HS-27A (cell line): ENCODE data around the gene ZFAND2A.
"Not testable (repeated sequence)": the region's sequence is repeated elsewhere in the genome, so short reads cannot be mapped to it uniquely, and the experiment has no call there.

ENCODE experiments used
- DNase-seq: peaks from one replicate; pipeline ENCODE4 v3.0.0-alpha.2; 2012; ENCODE audit warnings: low read depth, missing footprints

ZFAND2A gene

DNA sequence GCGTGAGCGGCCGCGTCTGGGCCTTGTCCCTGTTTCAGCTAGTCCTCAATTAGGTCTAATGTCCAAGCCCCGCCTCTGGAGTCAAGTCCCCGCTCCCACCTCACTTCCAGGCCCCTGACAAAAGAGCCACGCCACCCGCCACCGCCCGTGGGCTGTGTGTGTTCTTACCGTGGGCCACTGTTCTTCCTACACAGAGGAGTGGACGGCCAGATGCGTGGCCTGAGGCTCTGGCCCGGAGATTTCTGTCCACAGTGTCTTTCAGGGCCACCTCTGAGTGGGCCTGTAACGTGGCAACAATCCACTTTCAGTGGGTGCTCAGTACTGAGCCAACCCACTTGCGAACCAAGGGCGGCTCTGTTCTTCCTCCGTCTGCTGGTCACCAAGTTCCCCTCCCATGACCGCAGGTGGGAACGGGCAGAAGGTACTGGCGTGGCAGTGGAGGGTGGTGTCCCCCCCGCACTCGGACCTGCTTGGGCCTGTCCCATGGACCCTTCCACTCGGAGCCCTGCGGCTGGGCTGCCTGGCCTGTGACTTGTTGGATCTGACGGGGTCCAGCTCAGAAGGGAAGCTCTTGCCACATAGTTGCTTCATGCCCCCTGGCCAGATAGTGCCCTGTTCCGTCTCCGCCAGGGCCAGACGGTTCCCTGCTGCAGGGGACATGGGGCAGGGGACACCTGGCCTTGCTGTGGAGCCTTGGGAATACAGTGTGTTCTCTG is 15.0 kb upstream of the ZFAND2A start:
- no peak for DNase-seq

DNA sequence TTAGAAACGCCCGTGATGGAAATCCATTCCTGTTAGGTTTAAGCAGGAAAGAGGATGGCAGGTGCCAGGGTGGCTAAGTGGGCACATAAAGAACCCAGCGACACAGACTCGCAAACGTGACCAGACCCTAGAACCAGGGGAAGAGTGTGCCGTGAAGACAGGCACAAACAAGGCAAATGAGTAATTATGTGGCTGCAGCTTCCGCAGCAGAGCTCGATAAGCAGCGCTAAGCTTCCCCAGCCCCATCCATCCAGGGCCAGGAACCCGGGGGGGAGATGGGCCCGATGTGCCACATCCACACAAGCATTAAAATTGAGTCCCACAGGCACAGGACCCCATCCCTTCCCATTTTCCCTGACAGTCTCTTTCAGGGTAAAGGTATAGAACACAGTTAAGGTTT is 14.0 kb upstream of the ZFAND2A start:
- DNase-seq: no peak

DNA sequence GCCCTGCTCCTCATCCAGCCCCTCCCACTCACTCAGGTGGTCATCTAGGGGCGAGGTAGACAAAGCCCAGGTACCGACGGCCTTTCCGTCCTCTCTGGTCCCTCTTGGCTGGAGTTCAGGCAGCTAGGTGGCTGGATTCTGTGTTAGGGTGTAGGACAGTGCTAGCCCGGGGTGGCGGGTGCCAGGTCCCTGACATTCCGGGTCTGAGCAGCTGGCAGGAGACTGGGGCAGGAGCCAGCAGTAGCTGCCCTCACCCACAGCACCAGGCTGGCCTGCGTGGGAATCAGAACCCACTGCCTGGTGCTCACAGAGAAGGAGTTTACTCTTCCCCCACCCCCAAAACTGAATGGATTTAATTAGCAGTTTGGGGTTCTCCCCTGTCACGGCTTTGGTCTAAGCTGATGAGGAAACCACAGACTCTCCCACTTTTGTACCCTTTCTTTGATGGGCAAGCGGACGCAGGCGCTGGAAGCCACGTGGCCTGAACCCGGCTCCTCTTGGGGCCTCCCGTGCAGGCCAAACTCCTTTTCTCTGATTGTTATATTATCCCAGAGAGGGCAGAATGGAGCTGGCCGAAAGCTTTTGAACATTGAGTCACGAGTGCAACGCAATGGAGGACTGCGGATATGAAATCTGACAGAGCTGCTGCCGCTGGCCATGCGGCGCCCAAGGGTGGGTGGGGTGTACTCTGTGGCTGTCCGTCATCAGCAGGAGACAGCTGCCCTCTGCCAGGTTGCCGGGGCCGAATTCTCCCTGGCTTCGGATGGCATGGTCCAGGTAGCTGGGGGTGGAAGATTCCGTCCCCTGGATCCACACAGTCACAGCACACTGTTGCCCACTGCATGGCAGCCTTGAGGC is 12.9 kb upstream of the ZFAND2A start:
- no peak for DNase-seq

GRCh38 chr7:1171516-1171915 is 11.5 kb upstream of the ZFAND2A start:
- not testable (repeated sequence) for DNase-seq

DNA sequence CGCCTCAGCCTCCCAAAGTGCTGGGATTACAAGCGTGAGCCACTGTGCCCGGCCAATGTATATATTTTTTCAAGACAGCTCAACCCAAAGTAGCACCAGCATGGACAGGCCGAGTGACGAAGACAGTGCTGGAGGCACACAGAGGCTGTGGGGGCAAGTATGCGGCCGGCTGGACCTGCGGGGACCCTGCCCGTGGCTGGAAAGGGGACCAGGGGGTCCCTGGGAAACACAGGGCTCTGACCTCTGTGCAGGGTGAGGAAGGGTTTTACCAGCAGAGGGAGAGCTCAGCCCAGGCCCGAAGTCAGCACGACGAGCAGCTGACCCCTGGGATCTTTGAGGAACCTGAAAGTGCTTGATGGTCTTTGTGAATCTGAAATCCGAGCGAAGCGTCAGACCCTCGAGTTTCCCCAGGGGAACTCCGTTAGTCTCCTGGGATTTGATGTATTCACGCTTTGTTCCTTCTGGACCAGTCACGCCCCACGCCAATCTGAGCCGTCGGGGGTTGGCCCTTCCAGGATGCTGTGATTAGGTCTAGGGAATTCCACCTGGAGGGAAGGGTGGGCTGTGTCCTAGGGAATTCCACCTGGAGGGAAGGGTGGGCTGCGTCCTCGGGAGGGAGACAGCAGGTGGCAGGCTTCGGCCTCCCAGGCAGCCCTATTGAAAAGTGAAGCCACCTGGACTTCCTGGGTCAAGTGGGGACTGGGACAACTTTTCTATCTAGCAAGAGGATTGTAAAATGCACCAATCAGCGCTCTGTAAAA is 10.9 kb upstream of the ZFAND2A start:
- DNase-seq: no peak

- DNase-seq: no peak
Observed at GRCh38 chr7:1169409-1170368, 9.7 kb upstream of the ZFAND2A start.

DNA sequence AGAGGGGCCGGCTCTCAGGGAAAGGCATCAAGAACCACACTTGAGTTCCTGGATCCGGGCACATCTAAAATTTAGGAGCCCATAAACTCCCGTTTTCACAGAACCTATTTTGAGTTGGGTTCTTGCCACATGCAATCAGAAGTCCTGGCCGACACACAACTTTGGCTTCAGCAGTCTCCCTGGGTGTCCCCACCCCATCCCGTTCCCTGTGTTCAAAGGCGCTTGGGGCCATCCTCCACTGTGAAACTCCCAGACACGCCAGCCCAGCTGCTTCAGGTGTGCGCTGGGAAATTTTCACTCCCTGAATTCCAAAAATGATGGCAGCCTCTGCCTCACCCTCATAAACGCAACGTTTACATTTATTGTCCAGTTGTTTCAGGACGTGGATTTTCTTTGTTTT is 8.4 kb upstream of the ZFAND2A start:
- no peak for DNase-seq

DNA sequence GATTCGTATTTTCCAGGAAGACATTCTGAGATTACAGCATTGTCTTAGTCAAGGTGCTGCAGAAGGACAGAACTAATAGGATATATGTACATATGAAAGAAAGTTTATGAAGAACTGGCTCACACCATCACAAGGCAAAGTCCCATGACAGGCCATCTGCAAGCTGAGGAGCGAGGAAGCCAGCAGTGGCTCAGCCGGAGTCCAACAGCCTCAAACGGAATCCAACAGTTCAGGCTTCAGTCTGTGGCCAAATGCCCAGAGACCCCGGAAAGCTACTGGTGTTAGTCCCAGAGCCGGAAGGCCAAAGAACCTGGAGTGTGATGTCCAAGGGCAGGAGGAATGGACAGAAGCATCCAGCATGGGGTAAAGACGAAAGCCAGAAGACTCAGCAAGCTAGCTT is 4.4 kb upstream of the ZFAND2A start:
- DNase-seq: no peak

DNA sequence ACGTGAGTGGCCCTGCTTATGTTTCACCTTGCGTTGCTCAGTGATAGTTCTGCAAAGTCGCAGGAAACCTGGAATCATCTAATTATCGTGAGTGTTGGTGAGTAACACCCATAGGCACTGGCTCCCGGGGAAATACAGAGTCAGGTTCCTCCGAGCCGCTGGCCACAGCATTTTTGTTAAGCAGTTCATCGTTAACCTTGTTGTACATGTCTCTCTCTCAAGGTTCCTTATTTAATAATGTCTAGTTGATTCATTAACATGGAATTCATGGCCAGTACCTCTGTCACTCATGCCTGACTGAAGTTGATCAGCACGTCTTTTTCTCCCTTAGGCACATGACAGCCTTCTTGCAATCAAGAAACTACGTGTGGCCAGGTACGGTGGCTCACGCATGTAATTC is 3.1 kb upstream of the ZFAND2A start:
- DNase-seq: no peak

DNA sequence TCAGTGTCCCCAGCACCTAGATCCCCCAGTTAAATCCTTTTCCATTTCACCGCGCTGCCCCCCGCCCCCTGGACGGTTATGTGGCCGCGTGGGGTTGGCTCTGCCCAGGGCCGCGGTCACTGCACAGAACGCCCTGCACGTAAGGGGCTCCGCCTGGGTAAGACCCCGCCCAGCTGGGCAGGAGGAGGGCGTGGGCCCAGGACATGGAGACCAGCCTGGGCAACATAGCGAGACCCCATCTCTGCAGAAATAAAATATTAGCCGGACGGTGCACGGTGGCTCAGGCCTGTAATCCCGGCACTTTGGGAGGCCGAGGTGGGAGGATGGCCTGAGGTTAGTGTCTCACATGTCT is 650 bp upstream of the ZFAND2A start:
- DNase-seq: no peak

DNA sequence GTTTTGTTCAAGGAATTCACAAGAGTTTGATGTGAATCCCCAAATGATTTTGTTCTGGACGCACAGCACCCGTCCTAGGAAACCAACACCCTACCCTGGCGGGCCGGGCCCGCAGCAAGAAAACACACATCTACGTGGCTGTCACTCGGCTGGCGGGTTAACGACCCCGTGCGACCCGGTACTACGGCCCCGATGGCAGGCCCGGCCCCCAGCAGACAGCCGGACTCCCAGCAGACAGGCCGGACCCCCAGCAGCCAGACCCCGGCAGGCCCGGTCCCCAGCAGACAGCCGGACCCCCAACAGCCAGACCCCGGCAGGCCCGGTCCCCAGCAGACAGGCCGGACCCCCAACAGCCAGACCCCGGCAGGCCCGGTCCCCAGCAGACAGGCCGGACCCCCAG is 765 bp downstream of the ZFAND2A start:
- not testable (repeated sequence) for DNase-seq

- no peak for DNase-seq
Observed at GRCh38 chr7:1158203-1159126, 1.5 kb downstream of the ZFAND2A start.

GRCh38 chr7:1156782-1157535 is 3.0 kb downstream of the ZFAND2A start:
- no peak for DNase-seq

GRCh38 chr7:1155818-1156781 is 3.9 kb downstream of the ZFAND2A start:
- DNase-seq: not testable (repeated sequence)

- no peak for DNase-seq
Observed at GRCh38 chr7:1154172-1154739, 5.7 kb downstream of the ZFAND2A start.

- DNase-seq: no peak
Observed at GRCh38 chr7:1152492-1152891, 7.5 kb downstream of the ZFAND2A start.

- DNase-seq: no peak
Observed at GRCh38 chr7:1151653-1152425, 8.2 kb downstream of the ZFAND2A start.
